ENCODE measurements around the gene SAV1. TPM values are rescaled to one million over a fixed set of nuclear protein-coding genes. Genes with fewer than 3 reads are reported as not detected.
"Not testable (repeated sequence)": the region's sequence is repeated elsewhere in the genome, so short reads cannot be mapped to it uniquely, and the experiment has no call there.

The SAV1 gene
- total RNA-seq, 4 donors from 2014 or later, result 13.5 to 25.0 (median 19.2) TPM

GRCh38 chr14:50670196-50670865, 2.2 kb upstream of the SAV1 start:
- Histone ChIP-seq H3K4me3 (no peak overlapping the region), H3K36me3 (no peaks in the 10 kb centered on the region), H3K9me3 (no peaks in the 10 kb centered on the region), H3K27me3 (no peaks in the 10 kb centered on the region), H3K27ac (no peak overlapping the region), H3K4me1 (peaks cover 0 to 27% (median 0%) of the 10 kb centered on the region in 3 donors)
- intact Hi-C loops (cut with DNase I), result no loop called here
- no peak for DNase-seq
- no peak for TF ChIP-seq CTCF (IDR thresholded peaks at IDR 0.05)
- TF ChIP-seq POLR2A (IDR thresholded peaks at IDR 0.05), result no peak
- WGBS, 2 donors, result 81 to 83% methylated on average over 10 of the region's 10 CpGs

- TF ChIP-seq POLR2A (IDR thresholded peaks at IDR 0.05) (no peak), CTCF (IDR thresholded peaks at IDR 0.05) (no peak)
- peaks cover 0 to 4% (median 0%) of the 10 kb centered on the region in 3 donors for H3K36me3 ChIP-seq
- H3K4me3 ChIP-seq, result no peak overlapping the region
- peaks cover 0 to 35% (median 0%) of the 10 kb centered on the region in 3 donors for H3K4me1 ChIP-seq
- intact Hi-C loops (cut with DNase I), result no loop called here
- WGBS, 2 donors, result 92 to 94% methylated on average over 4 of the region's 4 CpGs
- H3K27me3 ChIP-seq, result no peaks in the 10 kb centered on the region
- DNase-seq, result no peak
- no peaks in the 10 kb centered on the region for H3K9me3 ChIP-seq
- H3K27ac ChIP-seq, result peak overlapping the region in 1 of 4 donors; percentile 94
Measured at GRCh38 chr14:50669441-50669986, 1.4 kb upstream of the SAV1 start.

GRCh38 chr14:50668826-50669143, 679 bp upstream of the SAV1 start:
- intact Hi-C loops (cut with DNase I), result no loop called here
- no peaks in the 10 kb centered on the region for H3K27me3 ChIP-seq
- H3K27ac ChIP-seq, result peak overlapping the region; percentile 90 to 96 (median 92)
- 3 to 6% methylated on average over 6 of the region's 6 CpGs for WGBS, 2 donors
- peaks cover 0 to 9% (median 0%) of the 10 kb centered on the region in 3 donors for H3K36me3 ChIP-seq
- peak overlapping the region; percentile 59 to 81 (median 80) for H3K4me3 ChIP-seq
- no peak for DNase-seq
- H3K4me1 ChIP-seq, result peaks cover 0 to 42% (median 0%) of the 10 kb centered on the region in 3 donors
- H3K9me3 ChIP-seq, result no peaks in the 10 kb centered on the region
- no peak for TF ChIP-seq CTCF (IDR thresholded peaks at IDR 0.05)
- TF ChIP-seq POLR2A (IDR thresholded peaks at IDR 0.05), result no peak

GRCh38 chr14:50667684-50667995, 466 bp downstream of the SAV1 start:
- Histone ChIP-seq H3K27me3 (no peaks in the 10 kb centered on the region), H3K4me3 (peak overlapping the region; percentile 59 to 81 (median 80)), H3K9me3 (no peaks in the 10 kb centered on the region), H3K27ac (peak overlapping the region; percentile 90 to 96 (median 92)), H3K4me1 (peaks cover 0 to 48% (median 0%) of the 10 kb centered on the region in 3 donors), H3K36me3 (peaks cover 0 to 13% (median 0%) of the 10 kb centered on the region in 3 donors)
- WGBS, 2 donors, result 1% methylated on average over 18 to 25 of the region's 25 CpGs
- no peak for DNase-seq
- intact Hi-C loops (cut with DNase I), result no loop called here
- TF ChIP-seq CTCF (IDR thresholded peaks at IDR 0.05) (no peak), POLR2A (IDR thresholded peaks at IDR 0.05) (no peak)

GRCh38 chr14:50666772-50667683, 1.1 kb downstream of the SAV1 start:
- TF ChIP-seq POLR2A (IDR thresholded peaks at IDR 0.05) (peak in 1 of 4 donors; percentile 30), CTCF (IDR thresholded peaks at IDR 0.05) (no peak)
- Histone ChIP-seq H3K4me1 (peaks cover 0 to 48% (median 0%) of the 10 kb centered on the region in 3 donors), H3K27ac (peak overlapping the region; percentile 90 to 96 (median 92)), H3K9me3 (no peaks in the 10 kb centered on the region), H3K27me3 (no peaks in the 10 kb centered on the region), H3K36me3 (peaks cover 0 to 13% (median 0%) of the 10 kb centered on the region in 3 donors), H3K4me3 (peak overlapping the region; percentile 59 to 81 (median 80))
- intact Hi-C loops (cut with DNase I), result no loop called here
- 1 to 2% methylated on average over 20 of the region's 20 CpGs for WGBS, 2 donors
- DNase-seq, result no peak

- H3K9me3 ChIP-seq; H3K27me3 ChIP-seq; DNase-seq; intact Hi-C loops (cut with DNase I): not testable (repeated sequence)
- H3K4me3 ChIP-seq, result peak overlapping the region in 2 of 4 donors; percentile 80 to 81
- peak overlapping the region in 1 of 4 donors; percentile 90 for H3K27ac ChIP-seq
- 80 to 91% methylated on average over 5 of the region's 5 CpGs for WGBS, 2 donors
- peaks cover 0 to 49% (median 0%) of the 10 kb centered on the region in 3 donors for H3K4me1 ChIP-seq
- peaks cover 0 to 29% (median 0%) of the 10 kb centered on the region in 3 donors for H3K36me3 ChIP-seq
Measured at GRCh38 chr14:50665300-50665699, 2.8 kb downstream of the SAV1 start.

- Histone ChIP-seq H3K4me1 (peaks cover 0 to 57% (median 4%) of the 10 kb centered on the region in 3 donors), H3K36me3 (peaks cover 0 to 29% (median 0%) of the 10 kb centered on the region in 3 donors)
- DNase-seq; H3K9me3 ChIP-seq; H3K4me3 ChIP-seq; H3K27ac ChIP-seq; H3K27me3 ChIP-seq; intact Hi-C loops (cut with DNase I): not testable (repeated sequence)
- 85 to 91% methylated on average over 2 of the region's 2 CpGs for WGBS, 2 donors
Measured at GRCh38 chr14:50664579-50664978, 3.5 kb downstream of the SAV1 start.

Measured in esophagus squamous epithelium (tissue), 5 donors.